NCI-H1048 (cell line): ENCODE data around the gene EXD3.
A peak's percentile ranks its signal among the peaks of the same experiment; 100 is the strongest.

Source experiments
- DNase-seq: peaks from one replicate; lab custom pipeline; 2025; lab: John Stamatoyannopoulos, UW

The EXD3 gene

GRCh38 chr9:137306066-137306849, 116.7 kb downstream of the EXD3 start:
- no peak for DNase-seq

- DNase-seq, result no peak
These were observed 117.2 kb downstream of the EXD3 start for GRCh38 chr9:137305798-137306065.

GRCh38 chr9:137305060-137305797, 117.7 kb downstream of the EXD3 start:
- no peak for DNase-seq

- no peak for DNase-seq
These were observed 118.4 kb downstream of the EXD3 start for GRCh38 chr9:137304383-137305059.

GRCh38 chr9:137303893-137304382, 119.0 kb downstream of the EXD3 start:
- DNase-seq, result no peak

GRCh38 chr9:137303151-137303892, 119.6 kb downstream of the EXD3 start:
- DNase-seq, result no peak

GRCh38 chr9:137302449-137303150, 120.4 kb downstream of the EXD3 start:
- DNase-seq, result no peak

GRCh38 chr9:137302118-137302448, 120.9 kb downstream of the EXD3 start, which contains the start of gene NRARP:
NRARP (minus strand) TSS chr9:137302271; CDS start chr9:137301928, 343 bp downstream.
- peak; percentile 75 for DNase-seq

- no peak for DNase-seq
These were observed 121.6 kb downstream of the EXD3 start for GRCh38 chr9:137301081-137301947.

- no peak for DNase-seq
These were observed 122.3 kb downstream of the EXD3 start for GRCh38 chr9:137300567-137301080.

- no peak for DNase-seq
These were observed 123.0 kb downstream of the EXD3 start for GRCh38 chr9:137299938-137300337.

GRCh38 chr9:137299203-137299565, 123.8 kb downstream of the EXD3 start:
- no peak for DNase-seq

- no peak for DNase-seq
These were observed 124.4 kb downstream of the EXD3 start for GRCh38 chr9:137298401-137299202.

GRCh38 chr9:137297966-137298365, 125.0 kb downstream of the EXD3 start:
- no peak for DNase-seq

GRCh38 chr9:137296670-137297664, 126.0 kb downstream of the EXD3 start:
- no peak for DNase-seq

- DNase-seq, result no peak
These were observed 126.9 kb downstream of the EXD3 start for GRCh38 chr9:137295849-137296669.

GRCh38 chr9:137295238-137295811, 127.6 kb downstream of the EXD3 start:
- DNase-seq, result no peak
